ENCODE results near the gene WNT6. TPM values are rescaled to one million over a fixed set of nuclear protein-coding genes. Genes with fewer than 3 reads are reported as not detected.

The WNT6 gene
- polyA plus RNA-seq, 1 experiment: not detected

GRCh38 chr2:218824004-218824403 is 35.6 kb upstream of the WNT6 start:
- no peak overlapping the region for H3K4me3 ChIP-seq (ENCODE audit: low read depth, low read length)
- CTCF ChIA-PET: no interaction called here
- H3K36me3 ChIP-seq (ENCODE audit: control insufficient read depth, insufficient read depth, low read length): no peaks in the 10 kb centered on the region
- H3K27me3 ChIP-seq (ENCODE audit: control insufficient read depth, insufficient read depth, low read length): no peaks in the 10 kb centered on the region
- TF ChIP-seq CTCF (IDR thresholded peaks at IDR 0.05; ENCODE audit: insufficient read depth, low read depth, low read length): no peak
- POLR2A ChIA-PET: no interaction called here
- DNase-seq (ENCODE audit: low read depth): no peak

- H3K4me3 ChIP-seq (ENCODE audit: low read depth, low read length): no peak overlapping the region
- CTCF ChIA-PET: interaction anchor here (1.4 kb wide), 1 partner anchor 21 kb away, joined by 3 read pairs; no protein-coding TSS in a partner anchor
- no peaks in the 10 kb centered on the region for H3K36me3 ChIP-seq (ENCODE audit: control insufficient read depth, insufficient read depth, low read length)
- no peaks in the 10 kb centered on the region for H3K27me3 ChIP-seq (ENCODE audit: control insufficient read depth, insufficient read depth, low read length)
- POLR2A ChIA-PET: no interaction called here
- no peak for TF ChIP-seq CTCF (IDR thresholded peaks at IDR 0.05; ENCODE audit: insufficient read depth, low read depth, low read length)
- no peak for DNase-seq (ENCODE audit: low read depth)
These were observed 32.8 kb upstream of the WNT6 start for GRCh38 chr2:218826791-218827190.

GRCh38 chr2:218827701-218828476 is 31.7 kb upstream of the WNT6 start:
- CTCF ChIA-PET: interaction anchor here (1.2 to 1.4 kb wide), 2 partner anchors 20 to 24 kb away, joined by 3 to 5 read pairs; no protein-coding TSS in a partner anchor
- no peaks in the 10 kb centered on the region for H3K27me3 ChIP-seq (ENCODE audit: control insufficient read depth, insufficient read depth, low read length)
- no peak for TF ChIP-seq CTCF (IDR thresholded peaks at IDR 0.05; ENCODE audit: insufficient read depth, low read depth, low read length)
- POLR2A ChIA-PET: no interaction called here
- no peaks in the 10 kb centered on the region for H3K36me3 ChIP-seq (ENCODE audit: control insufficient read depth, insufficient read depth, low read length)
- no peak overlapping the region for H3K4me3 ChIP-seq (ENCODE audit: low read depth, low read length)
- no peak for DNase-seq (ENCODE audit: low read depth)

- no peak for DNase-seq (ENCODE audit: low read depth)
- ChIA-PET CTCF (interaction anchor here (1.2 to 1.4 kb wide), 2 partner anchors 19 to 24 kb away, joined by 3 to 5 read pairs; no protein-coding TSS in a partner anchor), POLR2A (no interaction called here)
- H3K27me3 ChIP-seq (ENCODE audit: control insufficient read depth, insufficient read depth, low read length): no peaks in the 10 kb centered on the region
- no peak for TF ChIP-seq CTCF (IDR thresholded peaks at IDR 0.05; ENCODE audit: insufficient read depth, low read depth, low read length)
- H3K4me3 ChIP-seq (ENCODE audit: low read depth, low read length): no peak overlapping the region
- no peaks in the 10 kb centered on the region for H3K36me3 ChIP-seq (ENCODE audit: control insufficient read depth, insufficient read depth, low read length)
These were observed 31.2 kb upstream of the WNT6 start for GRCh38 chr2:218828477-218828778.

GRCh38 chr2:218829868-218830451 is 29.6 kb upstream of the WNT6 start:
- TF ChIP-seq CTCF (IDR thresholded peaks at IDR 0.05; ENCODE audit: insufficient read depth, low read depth, low read length): no peak
- H3K36me3 ChIP-seq (ENCODE audit: control insufficient read depth, insufficient read depth, low read length): no peaks in the 10 kb centered on the region
- no peak overlapping the region for H3K4me3 ChIP-seq (ENCODE audit: low read depth, low read length)
- peaks cover 2% of the 10 kb centered on the region for H3K27me3 ChIP-seq (ENCODE audit: control insufficient read depth, insufficient read depth, low read length)
- POLR2A ChIA-PET: no interaction called here
- DNase-seq (ENCODE audit: low read depth): no peak
- CTCF ChIA-PET: no interaction called here
